Esophagus squamous epithelium (tissue), 5 donors: ENCODE measurements around the gene GJA5. TPM values are rescaled to one million over a fixed set of nuclear protein-coding genes. Genes with fewer than 3 reads are reported as not detected.

Experiments used
- DNase-seq: peaks from one replicate; lab custom pipeline; 2025; lab: John Stamatoyannopoulos, UW
- H3K27ac ChIP-seq, 4 donors: fragments of 200-600 bp; sonication (generic); one replicate each; pipeline ENCODE4 v1.5.1; 2016 to 2019; ENCODE audit warnings: mild to moderate bottlenecking in 1 of 4
- H3K27me3 ChIP-seq, 4 donors: fragments of 200-600 bp; sonication (generic); 1 replicate in 3 of 4; 2 replicates in 1 of 4; pipeline versions ENCODE4 v1.5.1 to v1.6.0; 2017 to 2021; ENCODE audit warnings: antibody characterized with exemption in 1 of 4
- H3K36me3 ChIP-seq, 3 donors: fragments of 200-600 bp; sonication (generic); one replicate each; pipeline ENCODE4 v1.5.1; 2016 to 2019
- H3K4me1 ChIP-seq, 3 donors: fragments of 200-600 bp; sonication (generic); one replicate each; pipeline ENCODE4 v1.5.1; 2017 to 2019
- H3K4me3 ChIP-seq, 4 donors: fragments of 200-600 bp; sonication (generic); 1 replicate in 3 of 4; 2 replicates in 1 of 4; pipeline ENCODE4 v1.5.1; 2016 to 2019; ENCODE audit warnings: mild to moderate bottlenecking in 2 of 4, moderate library complexity in 1 of 4
- H3K9me3 ChIP-seq, 3 donors: fragments of 200-600 bp; sonication (generic); one replicate each; pipeline ENCODE4 v1.5.1; 2016 to 2019
- CTCF ChIP-seq, 6 experiments: fragments of 450-650 bp in 4 of 6; fragments of 200-600 bp in 2 of 6; sonication (generic) in 2 of 6; IDR thresholded peaks; one replicate each; pipeline ENCODE4 v1.5.1; 2016 to 2019; ENCODE audit warnings: antibody characterized with exemption in 6 of 6, mild to moderate bottlenecking in 4 of 6, moderate library complexity in 4 of 6
- POLR2A ChIP-seq, 4 donors: fragments of 450-650 bp; IDR thresholded peaks; one replicate each; pipeline ENCODE4 v1.6.1; 2017; ENCODE audit warnings: antibody characterized with exemption in 4 of 4, mild to moderate bottlenecking in 4 of 4, moderate library complexity in 3 of 4
- WGBS, 2 donors: methylation state at CpG; one replicate each; pipeline ENCODE4 v1.1.5; 2018; 5-methylcytosine and 5-hydroxymethylcytosine counted together
- intact Hi-C: fragments of 100-400 bp; cut with DNase I; formaldehyde crosslinking; loops from one replicate; pipeline ENCODE4 v1.15.0; 2022
- total RNA-seq, 4 donors: library from RNA; depleted of rRNA; stranded (reverse); fragments of >200 nt; gene quantifications; one replicate each; pipeline ENCODE4 v1.1.0, GENCODE V29; 2016
- donor health status: DM: yes; HTN: yes; CAD: no.

Gene GJA5
- total RNA-seq, 4 donors from 2014 or later: 0.38 to 5.7 (median 3.2) TPM

- Histone ChIP-seq H3K9me3 (no peaks in the 10 kb centered on the region), H3K4me3 (peak overlapping the region in 2 of 4 donors; percentile 16 to 18), H3K27me3 (peaks cover 0 to 33% (median 0%) of the 10 kb centered on the region in 4 donors), H3K4me1 (peaks cover 0 to 28% (median 14%) of the 10 kb centered on the region in 3 donors), H3K36me3 (no peaks in the 10 kb centered on the region), H3K27ac (peak overlapping the region in 1 of 4 donors; percentile 17)
- 49 to 51% methylated on average over 7 to 9 of the region's 9 CpGs for WGBS, 2 donors
- DNase-seq: no peak
- intact Hi-C loops: no loop called here
- TF ChIP-seq CTCF (IDR thresholded peaks at IDR 0.05) (no peak), POLR2A (IDR thresholded peaks at IDR 0.05) (no peak)
Measured at GRCh38 chr1:147773215-147773715, 12.9 kb upstream of the GJA5 start.

- peaks cover 0 to 35% (median 14%) of the 10 kb centered on the region in 3 donors for H3K4me1 ChIP-seq
- peak overlapping the region in 2 of 4 donors; percentile 17 to 28 for H3K27ac ChIP-seq
- 58 to 62% methylated on average over 4 of the region's 4 CpGs for WGBS, 2 donors
- intact Hi-C loops: no loop called here
- TF ChIP-seq CTCF (IDR thresholded peaks at IDR 0.05) (no peak), POLR2A (IDR thresholded peaks at IDR 0.05) (no peak)
- no peak for DNase-seq
- no peaks in the 10 kb centered on the region for H3K9me3 ChIP-seq
- no peaks in the 10 kb centered on the region for H3K36me3 ChIP-seq
- peaks cover 0 to 27% (median 0%) of the 10 kb centered on the region in 4 donors for H3K27me3 ChIP-seq
- H3K4me3 ChIP-seq: peak overlapping the region in 2 of 4 donors; percentile 18 to 34
Measured at GRCh38 chr1:147772570-147772969, 12.2 kb upstream of the GJA5 start.

GRCh38 chr1:147771226-147772125, 11.1 kb upstream of the GJA5 start:
- H3K4me3 ChIP-seq: peak overlapping the region in 1 of 4 donors; percentile 34
- H3K27ac ChIP-seq: peak overlapping the region in 2 of 4 donors; percentile 6 to 44
- DNase-seq: no peak
- peaks cover 0 to 27% (median 0%) of the 10 kb centered on the region in 4 donors for H3K27me3 ChIP-seq
- 54 to 70% methylated on average over 7 to 8 of the region's 10 CpGs for WGBS, 2 donors
- H3K9me3 ChIP-seq: no peaks in the 10 kb centered on the region
- no peaks in the 10 kb centered on the region for H3K36me3 ChIP-seq
- intact Hi-C loops: no loop called here
- no peak for TF ChIP-seq POLR2A (IDR thresholded peaks at IDR 0.05)
- peaks cover 0 to 35% (median 14%) of the 10 kb centered on the region in 3 donors for H3K4me1 ChIP-seq

GRCh38 chr1:147769106-147769505, 8.7 kb upstream of the GJA5 start:
- Histone ChIP-seq H3K9me3 (no peaks in the 10 kb centered on the region), H3K27me3 (peaks cover 0 to 18% (median 0%) of the 10 kb centered on the region in 4 donors), H3K4me3 (no peak overlapping the region), H3K4me1 (peaks cover 0 to 35% (median 14%) of the 10 kb centered on the region in 3 donors), H3K36me3 (no peaks in the 10 kb centered on the region), H3K27ac (peak overlapping the region in 3 of 4 donors; percentile 33 to 54 (median 49))
- intact Hi-C loops: no loop called here
- no peak for DNase-seq
- no peak for TF ChIP-seq POLR2A (IDR thresholded peaks at IDR 0.05)
- TF ChIP-seq CTCF (IDR thresholded peaks at IDR 0.05): no peak
- WGBS, 2 donors: 53 to 54% methylated on average over 5 of the region's 5 CpGs

GRCh38 chr1:147768582-147768981, 8.2 kb upstream of the GJA5 start:
- H3K4me1 ChIP-seq: peaks cover 0 to 37% (median 14%) of the 10 kb centered on the region in 3 donors
- H3K27me3 ChIP-seq: peaks cover 0 to 18% (median 0%) of the 10 kb centered on the region in 4 donors
- H3K4me3 ChIP-seq: no peak overlapping the region
- WGBS, 2 donors: 78 to 82% methylated on average over 2 of the region's 2 CpGs
- no peak for DNase-seq
- intact Hi-C loops: no loop called here
- H3K27ac ChIP-seq: peak overlapping the region in 3 of 4 donors; percentile 33 to 54 (median 49)
- TF ChIP-seq POLR2A (IDR thresholded peaks at IDR 0.05) (no peak), CTCF (IDR thresholded peaks at IDR 0.05) (no peak)
- no peaks in the 10 kb centered on the region for H3K9me3 ChIP-seq
- H3K36me3 ChIP-seq: no peaks in the 10 kb centered on the region
